Loucy (cell line): Measurements from ENCODE around the gene ADAT1.

Experiments used
- H2AFZ ChIP-seq: fragments of 200-600 bp; sonication (generic); 2 replicates; pipeline ENCODE4 v1.6.0; 2016; ENCODE audit warnings: antibody characterized with exemption, mild to moderate bottlenecking, low read length, moderate library complexity
- H3F3A ChIP-seq: fragments of 200-600 bp; 2 replicates; pipeline ENCODE4 v1.6.0; 2016; ENCODE audit warnings: antibody characterized with exemption, low read depth, mild to moderate bottlenecking
- H3K27me3 ChIP-seq: fragments of 200-600 bp; sonication (generic); 2 replicates; pipeline ENCODE4 v1.6.1; 2014; ENCODE audit warnings: low read length, mild to moderate bottlenecking; ENCODE audit not compliant: insufficient read depth, poor library complexity, severe bottlenecking
- H3K36me3 ChIP-seq: fragments of 200-600 bp; sonication (generic); 2 replicates; pipeline ENCODE4 v1.6.1; 2016; ENCODE audit warnings: low read length; ENCODE audit not compliant: insufficient read depth
- H3K4me1 ChIP-seq: fragments of 200-600 bp; sonication (generic); 2 replicates; pipeline ENCODE4 v1.5.1; 2014; ENCODE audit warnings: low read length, mild to moderate bottlenecking; ENCODE audit not compliant: insufficient read depth, poor library complexity, severe bottlenecking
- H3K4me2 ChIP-seq: fragments of 200-600 bp; sonication (generic); 2 replicates; pipeline ENCODE4 v1.6.0; 2014; ENCODE audit warnings: antibody characterized with exemption, low read length, low read depth, mild to moderate bottlenecking; ENCODE audit not compliant: poor library complexity, severe bottlenecking
- H3K4me3 ChIP-seq: fragments of 200-600 bp; sonication (generic); 2 replicates; pipeline ENCODE4 v1.5.1; 2014; ENCODE audit warnings: low read length, mild to moderate bottlenecking, mixed read lengths; ENCODE audit not compliant: poor library complexity, severe bottlenecking
- H3K79me2 ChIP-seq: fragments of 200-600 bp; sonication (generic); 2 replicates; pipeline ENCODE4 v1.6.1; 2014; ENCODE audit warnings: low read length; ENCODE audit not compliant: insufficient read depth
- H3K9ac ChIP-seq: fragments of 200-600 bp; sonication (generic); 2 replicates; pipeline ENCODE4 v1.6.0; 2014; ENCODE audit warnings: mild to moderate bottlenecking, low read depth, low read length, moderate library complexity; ENCODE audit not compliant: poor library complexity, severe bottlenecking
- H3K9me2 ChIP-seq: fragments of 200-600 bp; sonication (generic); replicated peaks from 2 replicates; pipeline ENCODE4 v1.6.1; 2016; ENCODE audit warnings: low read depth, low read length, mixed read lengths
- H3K9me3 ChIP-seq: fragments of 200-600 bp; sonication (generic); 2 replicates; pipeline ENCODE4 v1.6.1; 2014; ENCODE audit warnings: mild to moderate bottlenecking, antibody characterized with exemption, low read length, low read depth; ENCODE audit not compliant: insufficient read depth
- H4K20me1 ChIP-seq: fragments of 200-600 bp; sonication (generic); 2 replicates; pipeline ENCODE4 v1.6.0; 2014; ENCODE audit warnings: antibody characterized with exemption, low read length, mild to moderate bottlenecking; ENCODE audit not compliant: insufficient read depth, poor library complexity, severe bottlenecking
- EZH2phosphoT487 ChIP-seq: fragments of 200-600 bp; IDR thresholded peaks from 2 replicates; pipeline ENCODE4 v1.6.1; 2018; ENCODE audit warnings: antibody characterized with exemption, mild to moderate bottlenecking, moderate library complexity, borderline replicate concordance
- TF ChIP-seq, protein P1 (sequence below): fragments of 200-600 bp; sonication (generic); conservative IDR thresholded peaks from 2 replicates; pipeline ENCODE4 v1.5.1; 2014; ENCODE audit warnings: mild to moderate bottlenecking, antibody characterized with exemption, low read length

ADAT1 gene

DNA sequence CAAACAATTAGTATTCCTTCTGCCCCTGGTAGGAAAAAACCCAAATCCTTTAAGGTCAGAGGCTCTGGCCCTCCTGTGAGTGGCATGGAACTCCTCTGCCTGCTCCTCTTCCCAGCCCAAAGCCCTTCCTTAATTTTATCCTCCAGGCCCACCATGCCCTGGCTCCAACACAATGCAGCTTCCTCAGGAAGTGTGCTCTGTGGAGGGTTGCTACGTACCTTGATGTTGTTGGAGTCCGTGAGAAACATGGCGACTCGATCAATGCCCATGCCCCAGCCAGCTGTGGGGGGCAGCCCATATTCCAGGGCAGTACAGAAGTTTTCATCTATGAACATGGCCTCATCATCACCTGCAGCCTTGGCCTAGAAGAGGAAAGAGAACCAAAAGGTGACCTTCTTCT lies 5.3 kb upstream of the ADAT1 start:
- Histone ChIP-seq H3K9ac (no peak overlapping the region), H3F3A (peaks cover 17% of the 10 kb centered on the region), H3K9me3 (no peaks in the 10 kb centered on the region), H3K4me1 (peaks cover 35% of the 10 kb centered on the region), H3K79me2 (no peaks in the 10 kb centered on the region), H3K27me3 (no peaks in the 10 kb centered on the region), H3K4me2 (peak overlapping the region; percentile 77), H3K4me3 (peak overlapping the region; percentile 47), H3K36me3 (peaks cover 67% of the 10 kb centered on the region; the same call in 1 of the 2 replicates), H4K20me1 (peaks cover 5% of the 10 kb centered on the region), H2AFZ (no peak overlapping the region), H3K9me2 (no peaks in the 10 kb centered on the region)
- TF ChIP-seq, protein P1, sequence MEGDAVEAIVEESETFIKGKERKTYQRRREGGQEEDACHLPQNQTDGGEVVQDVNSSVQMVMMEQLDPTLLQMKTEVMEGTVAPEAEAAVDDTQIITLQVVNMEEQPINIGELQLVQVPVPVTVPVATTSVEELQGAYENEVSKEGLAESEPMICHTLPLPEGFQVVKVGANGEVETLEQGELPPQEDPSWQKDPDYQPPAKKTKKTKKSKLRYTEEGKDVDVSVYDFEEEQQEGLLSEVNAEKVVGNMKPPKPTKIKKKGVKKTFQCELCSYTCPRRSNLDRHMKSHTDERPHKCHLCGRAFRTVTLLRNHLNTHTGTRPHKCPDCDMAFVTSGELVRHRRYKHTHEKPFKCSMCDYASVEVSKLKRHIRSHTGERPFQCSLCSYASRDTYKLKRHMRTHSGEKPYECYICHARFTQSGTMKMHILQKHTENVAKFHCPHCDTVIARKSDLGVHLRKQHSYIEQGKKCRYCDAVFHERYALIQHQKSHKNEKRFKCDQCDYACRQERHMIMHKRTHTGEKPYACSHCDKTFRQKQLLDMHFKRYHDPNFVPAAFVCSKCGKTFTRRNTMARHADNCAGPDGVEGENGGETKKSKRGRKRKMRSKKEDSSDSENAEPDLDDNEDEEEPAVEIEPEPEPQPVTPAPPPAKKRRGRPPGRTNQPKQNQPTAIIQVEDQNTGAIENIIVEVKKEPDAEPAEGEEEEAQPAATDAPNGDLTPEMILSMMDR = no peak
- TF ChIP-seq EZH2phosphoT487 = no peak

GRCh38 chr16:75627851-75628250 lies 4.8 kb upstream of the ADAT1 start:
- H3K4me3 ChIP-seq = peak overlapping the region; percentile 53
- peaks cover 17% of the 10 kb centered on the region for H3F3A ChIP-seq
- H4K20me1 ChIP-seq = peaks cover 5% of the 10 kb centered on the region
- H3K9ac ChIP-seq = no peak overlapping the region
- no peaks in the 10 kb centered on the region for H3K9me2 ChIP-seq
- TF ChIP-seq, protein P1 = no peak
- no peak for TF ChIP-seq EZH2phosphoT487
- H3K4me1 ChIP-seq = peaks cover 37% of the 10 kb centered on the region
- peaks cover 62% of the 10 kb centered on the region; the same call in 1 of the 2 replicates for H3K36me3 ChIP-seq
- H3K9me3 ChIP-seq = no peaks in the 10 kb centered on the region
- H3K79me2 ChIP-seq = peaks cover under 1% of the 10 kb centered on the region; the same call in 1 of the 2 replicates
- no peak overlapping the region for H2AFZ ChIP-seq
- H3K4me2 ChIP-seq = peak overlapping the region; percentile 77
- no peaks in the 10 kb centered on the region for H3K27me3 ChIP-seq

GRCh38 chr16:75626806-75627205 lies 3.7 kb upstream of the ADAT1 start:
- H3K36me3 ChIP-seq = peaks cover 52% of the 10 kb centered on the region; the same call in 1 of the 2 replicates
- peaks cover 42% of the 10 kb centered on the region for H3K4me1 ChIP-seq

More at GRCh38 chr16:75626806-75627205, 3.7 kb upstream of the ADAT1 start:
- Histone ChIP-seq H3K9me2 (no peaks in the 10 kb centered on the region), H3K9ac (peak overlapping the region; percentile 58), H3K79me2 (peaks cover 11% of the 10 kb centered on the region; the same call in 1 of the 2 replicates), H3K9me3 (no peaks in the 10 kb centered on the region), H3K4me2 (peak overlapping the region; percentile 77), H4K20me1 (peaks cover 5% of the 10 kb centered on the region), H3K27me3 (no peaks in the 10 kb centered on the region), H2AFZ (no peak overlapping the region), H3K4me3 (no peak overlapping the region), H3F3A (peaks cover 17% of the 10 kb centered on the region)
- no peak for TF ChIP-seq EZH2phosphoT487
- TF ChIP-seq, protein P1 = no peak
